Frontal cortex (tissue), 4 donors: ENCODE data around the gene MTARC2. TPM values are rescaled to one million over a fixed set of nuclear protein-coding genes. Genes with fewer than 3 reads are reported as not detected.

Experiments used
- DNase-seq, 2 donors: peaks; one replicate each; pipeline ENCODE4 v3.0.0; 2012; ENCODE audit warnings: low spot score in 2 of 2
- FAIRE-seq: peaks from 2 replicates; lab custom pipeline; 2012; peaks lifted over from hg19 to GRCh38; lab: Jason Lieb, UNC
- total RNA-seq: library from RNA; depleted of rRNA; stranded (reverse); fragments of >200 nt; gene quantifications from one replicate; pipeline ENCODE4 v1.2.3, GENCODE V29; 2014
- donor health status: control.
- donor health status: control.
- donor health status: control.

The MTARC2 gene
- total RNA-seq, 1 donor from 2014 or later = 7.3 TPM

DNA sequence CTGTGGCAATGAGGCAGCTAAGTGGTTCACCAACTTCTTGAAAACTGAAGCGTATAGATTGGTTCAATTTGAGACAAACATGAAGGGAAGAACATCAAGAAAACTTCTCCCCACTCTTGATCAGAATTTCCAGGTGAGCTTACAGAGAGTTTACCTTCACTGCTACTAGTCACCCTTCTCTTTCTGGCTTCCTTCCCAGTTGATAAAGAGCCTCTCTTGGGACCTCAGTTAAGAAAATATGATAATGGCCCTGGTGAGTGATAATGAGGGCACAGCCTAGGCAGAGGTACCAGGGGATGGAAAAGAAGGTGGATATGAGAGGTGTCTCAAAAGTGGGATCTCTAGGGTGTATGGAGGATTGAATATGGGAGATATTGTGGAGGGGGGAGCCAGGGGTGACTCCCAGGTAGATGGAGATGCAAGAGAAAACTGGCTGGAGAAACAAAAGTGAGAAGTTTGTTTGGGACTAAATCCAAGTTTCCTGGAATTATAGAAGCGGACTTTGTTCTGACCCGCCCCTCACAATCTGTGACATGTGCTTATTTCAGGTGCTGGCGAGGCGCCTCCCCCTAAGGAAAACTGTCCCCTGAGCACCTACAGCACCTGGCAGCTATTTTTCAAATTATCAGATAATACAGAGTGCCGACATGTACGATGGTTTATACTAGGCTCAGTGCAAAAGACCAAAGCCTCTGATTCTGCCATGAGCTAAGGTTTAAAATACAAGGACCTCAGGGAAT lies 13.7 kb downstream of the MTARC2 start:
- FAIRE-seq (no peak), DNase-seq (no peak)

GRCh38 chr1:220764757-220765156 lies 16.6 kb downstream of the MTARC2 start:
- no peak for DNase-seq
- FAIRE-seq = no peak

GRCh38 chr1:220767312-220768125 lies 19.4 kb downstream of the MTARC2 start:
- FAIRE-seq (no peak), DNase-seq (no peak)

DNA sequence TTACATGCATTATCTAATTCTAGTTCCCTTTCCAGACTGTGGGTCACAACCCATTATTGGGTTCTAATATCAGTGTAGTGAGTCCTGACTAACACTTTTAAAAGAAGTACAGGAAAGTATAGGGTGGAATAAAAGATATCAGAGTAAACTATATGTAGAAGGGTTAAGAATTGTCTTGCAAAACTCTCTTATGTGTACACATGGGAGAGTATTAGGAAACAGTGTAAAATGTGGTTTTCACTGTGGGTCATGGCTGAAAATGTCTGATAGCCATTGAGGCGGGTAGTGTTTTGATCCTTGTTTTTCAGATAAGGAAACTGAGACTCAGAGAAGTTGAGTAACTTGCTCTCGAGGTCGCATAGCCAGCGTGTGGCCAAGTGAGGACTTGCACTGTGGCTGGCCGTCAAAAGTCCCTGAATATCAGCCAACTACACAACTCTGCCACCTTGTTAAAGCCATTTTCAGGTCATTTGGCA lies 20.0 kb downstream of the MTARC2 start:
- DNase-seq (no peak), FAIRE-seq (no peak)

DNA sequence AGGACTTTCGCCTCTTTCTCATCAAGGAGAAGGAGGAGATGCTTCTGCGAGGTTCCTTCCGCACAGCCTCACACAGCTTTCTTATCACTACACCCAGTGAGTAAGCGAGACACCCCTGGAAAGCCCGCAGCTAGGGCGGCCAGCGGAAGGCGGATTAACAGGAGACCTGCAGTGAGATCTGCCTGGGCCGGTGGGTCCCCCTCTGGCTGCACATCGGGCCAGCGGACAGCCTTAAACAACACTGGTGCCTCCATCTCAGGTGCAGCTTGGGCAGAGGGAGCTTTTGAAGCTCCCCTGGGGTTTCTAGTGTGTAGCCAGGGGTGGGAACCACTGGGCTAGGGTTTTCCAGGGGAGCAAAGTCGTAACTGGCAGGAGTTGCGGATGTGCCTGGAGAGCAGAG lies 21.1 kb downstream of the MTARC2 start:
- no peak for FAIRE-seq
- no peak for DNase-seq

GRCh38 chr1:220770245-220770913 lies 22.3 kb downstream of the MTARC2 start:
- FAIRE-seq (no peak), DNase-seq (no peak)

GRCh38 chr1:220772846-220773245 lies 24.7 kb downstream of the MTARC2 start:
- no peak for FAIRE-seq

GRCh38 chr1:220775240-220775853 lies 27.2 kb downstream of the MTARC2 start:
- FAIRE-seq = no peak
- no peak for DNase-seq

More at GRCh38 chr1:220772846-220773245, 24.7 kb downstream of the MTARC2 start:
- DNase-seq = no peak

GRCh38 chr1:220776254-220776653 lies 28.1 kb downstream of the MTARC2 start:
- FAIRE-seq = no peak
- no peak for DNase-seq

DNA sequence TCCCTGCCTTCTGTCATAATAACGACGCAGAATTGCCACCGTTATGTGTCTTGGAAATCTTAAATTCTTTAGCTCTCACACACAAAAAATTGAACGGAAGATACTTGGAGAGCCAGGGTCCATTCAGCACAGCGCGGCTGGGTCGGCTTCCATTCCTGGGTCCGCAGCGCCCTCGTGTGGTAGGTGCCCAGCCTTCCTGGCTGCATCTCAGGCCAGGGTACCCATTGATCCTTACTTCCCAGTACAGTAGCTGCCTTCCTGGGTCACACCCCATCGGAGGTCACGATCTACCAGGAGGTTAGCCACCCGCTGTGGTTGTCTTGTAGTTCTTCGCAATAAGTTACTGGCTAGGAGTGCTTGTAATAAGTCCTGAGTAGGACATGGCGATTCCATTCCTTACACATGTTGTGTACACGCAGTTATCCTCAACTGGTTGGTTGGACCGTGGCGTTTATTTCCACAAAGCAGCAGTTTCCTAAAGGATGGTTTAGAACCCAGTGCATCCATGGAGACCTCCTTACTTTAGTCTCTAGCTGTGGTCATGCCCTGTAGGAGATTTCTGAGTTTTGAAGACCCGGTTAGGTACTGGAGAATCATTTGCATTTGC lies 28.7 kb downstream of the MTARC2 start:
- FAIRE-seq = no peak
- DNase-seq = peak; percentile 53 to 77

DNA sequence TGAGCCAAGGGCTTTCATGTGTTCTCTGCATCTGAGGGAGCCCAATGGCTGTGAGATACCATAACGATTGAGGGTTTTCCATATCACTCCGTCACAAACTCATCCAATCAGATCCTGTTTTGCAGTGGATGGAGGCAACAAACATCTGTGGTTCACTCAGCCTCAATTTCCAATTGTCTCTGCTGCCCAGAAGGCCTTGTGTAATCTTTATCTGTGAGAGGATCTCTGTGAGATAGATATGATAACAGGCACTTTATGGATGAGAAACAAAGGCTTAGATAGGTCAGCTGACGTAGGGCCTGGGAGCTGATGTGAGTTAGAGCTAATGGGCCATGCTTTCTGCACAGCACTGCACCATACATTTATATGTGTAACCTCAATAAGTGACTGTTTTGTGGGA lies 35.3 kb downstream of the MTARC2 start:
- DNase-seq (no peak), FAIRE-seq (no peak)

DNA sequence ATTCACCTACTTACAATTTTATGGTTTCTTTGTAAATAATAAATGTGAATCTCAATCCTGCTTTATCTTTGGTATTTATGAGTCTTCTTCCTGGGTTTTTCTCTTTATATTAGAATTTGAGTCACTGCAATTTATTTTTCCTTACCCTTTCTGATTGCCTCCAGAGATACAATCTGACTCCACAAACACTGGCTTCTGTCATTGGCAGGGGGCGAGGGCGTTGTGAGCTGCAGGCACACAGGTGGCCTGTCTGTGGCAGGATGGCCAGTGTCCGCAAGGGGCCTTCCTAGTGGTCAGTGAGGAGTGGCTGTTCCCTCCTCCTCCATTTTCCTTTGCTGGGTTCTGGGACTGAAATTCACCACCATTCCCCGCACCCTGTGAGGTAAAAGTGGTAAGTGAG lies 36.6 kb downstream of the MTARC2 start:
- DNase-seq (no peak), FAIRE-seq (no peak)

- DNase-seq (no peak), FAIRE-seq (no peak)
Measured at GRCh38 chr1:220785166-220786056, 37.3 kb downstream of the MTARC2 start.

- FAIRE-seq (no peak), DNase-seq (no peak)
Measured at GRCh38 chr1:220786057-220786336, 37.9 kb downstream of the MTARC2 start.

DNA sequence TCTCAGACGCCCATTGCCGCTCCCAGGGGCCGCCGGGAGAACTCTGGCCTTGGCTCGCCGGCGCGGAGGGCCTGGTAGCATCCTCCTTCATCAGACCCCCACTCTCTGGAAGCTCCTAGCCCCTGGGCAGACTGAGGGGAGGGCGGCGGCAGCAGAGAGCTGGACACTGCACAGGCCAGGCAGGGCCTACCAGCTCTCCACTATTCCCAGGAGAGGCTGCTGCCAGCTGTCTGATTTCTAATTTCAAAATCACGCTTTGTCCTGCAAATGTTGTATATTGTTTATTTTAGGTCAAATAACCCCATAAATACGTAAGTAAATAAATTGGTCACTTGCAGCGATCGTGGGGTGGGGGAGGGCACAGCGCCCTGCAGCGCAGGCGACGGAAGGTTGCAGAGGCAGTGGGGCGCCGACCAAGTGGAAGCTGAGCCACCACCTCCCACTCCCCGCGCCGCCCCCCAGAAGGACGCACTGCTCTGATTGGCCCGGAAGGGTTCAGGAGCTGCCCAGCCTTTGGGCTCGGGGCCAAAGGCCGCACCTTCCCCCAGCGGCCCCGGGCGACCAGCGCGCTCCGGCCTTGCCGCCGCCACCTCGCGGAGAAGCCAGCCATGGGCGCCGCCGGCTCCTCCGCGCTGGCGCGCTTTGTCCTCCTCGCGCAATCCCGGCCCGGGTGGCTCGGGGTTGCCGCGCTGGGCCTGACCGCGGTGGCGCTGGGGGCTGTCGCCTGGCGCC lies 38.4 kb downstream of the MTARC2 start, which contains the start of gene MTARC1:
Gene MTARC1 (plus strand): TSS at position 577 of the 732 bp plus-strand sequence. CDS start 32 bp downstream, at position 609.
- FAIRE-seq = no peak
- DNase-seq = peak; percentile 56 to 68

DNA sequence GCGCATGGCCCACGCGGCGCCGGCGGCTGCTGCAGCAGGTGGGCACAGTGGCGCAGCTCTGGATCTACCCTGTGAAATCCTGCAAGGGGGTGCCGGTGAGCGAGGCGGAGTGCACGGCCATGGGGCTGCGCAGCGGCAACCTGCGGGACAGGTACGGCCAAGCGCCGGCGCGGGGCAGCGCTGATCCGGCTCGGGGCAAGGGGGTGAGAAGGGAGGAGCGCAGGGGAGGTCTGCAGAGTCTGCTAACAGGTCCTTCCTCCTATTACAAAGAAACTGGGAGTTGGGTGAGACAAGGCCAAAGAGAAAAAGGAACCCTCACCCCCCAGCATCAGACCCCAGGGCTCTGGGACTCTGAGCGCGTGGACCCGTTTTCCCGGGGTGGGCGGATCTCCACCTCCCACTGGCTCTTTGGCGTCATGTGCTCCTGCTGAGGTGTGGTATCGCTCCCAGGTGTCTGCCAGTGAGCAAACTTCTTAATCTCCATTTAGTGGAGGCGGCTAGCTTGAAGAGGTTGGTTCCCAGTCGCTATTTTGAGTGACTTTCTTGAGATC lies 39.0 kb downstream of the MTARC2 start:
- DNase-seq (peak in 1 of 2 donors; percentile 36), FAIRE-seq (no peak)

GRCh38 chr1:220788900-220789299 lies 40.8 kb downstream of the MTARC2 start:
- DNase-seq (no peak), FAIRE-seq (no peak)
